HG03045 (cell line): ENCODE measurements around the gene GYPC.
A peak's percentile ranks its signal among the peaks of the same experiment; 100 is the strongest.

Experiments
- ATAC-seq: cut with Tn5 transposase; IDR thresholded peaks from one replicate; pipeline ENCODE4 v1.9.1; 2021; ENCODE audit warnings: mild to moderate bottlenecking, moderate library complexity; ENCODE audit not compliant: unreplicated experiment

GYPC gene

DNA sequence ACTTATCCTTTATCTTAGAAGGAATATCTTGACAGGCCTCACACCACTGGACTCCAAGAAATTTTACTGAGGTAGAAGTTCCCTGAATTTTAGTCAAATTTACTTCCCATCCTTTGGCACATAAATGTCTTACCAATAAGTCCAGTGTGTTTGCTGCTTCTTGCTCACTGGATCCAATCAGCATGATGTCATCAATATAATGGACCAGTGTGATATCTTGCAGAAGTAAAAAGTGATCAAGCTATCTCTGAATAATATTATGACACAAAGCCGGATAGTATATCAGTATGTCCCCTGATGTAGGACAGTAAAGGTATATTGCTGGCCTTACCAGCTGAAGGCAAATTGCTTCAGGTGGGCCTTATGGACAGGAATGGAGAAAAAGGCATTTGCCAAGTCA, 6.9 kb upstream of the GYPC start:
- no peak for ATAC-seq

DNA sequence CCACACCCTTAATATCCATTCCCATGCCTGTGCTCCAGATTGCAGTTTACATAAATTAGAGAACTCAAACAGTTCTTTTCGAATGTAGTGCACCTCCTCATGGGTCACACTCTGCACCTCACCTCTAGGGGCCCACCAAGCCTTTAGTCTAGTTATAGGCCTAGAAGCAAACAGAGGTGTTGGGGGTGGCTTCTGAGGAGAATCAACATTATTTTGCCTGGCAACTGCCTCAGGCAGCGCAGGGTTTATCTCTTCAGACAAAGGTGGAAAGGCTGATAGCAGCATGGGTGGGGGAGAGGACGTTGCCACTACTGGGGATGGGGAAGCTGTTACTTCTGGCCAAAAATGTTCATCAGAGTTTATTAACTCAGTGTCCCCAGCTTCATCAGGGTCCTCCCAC, 5.0 kb upstream of the GYPC start:
- ATAC-seq, result no peak

DNA sequence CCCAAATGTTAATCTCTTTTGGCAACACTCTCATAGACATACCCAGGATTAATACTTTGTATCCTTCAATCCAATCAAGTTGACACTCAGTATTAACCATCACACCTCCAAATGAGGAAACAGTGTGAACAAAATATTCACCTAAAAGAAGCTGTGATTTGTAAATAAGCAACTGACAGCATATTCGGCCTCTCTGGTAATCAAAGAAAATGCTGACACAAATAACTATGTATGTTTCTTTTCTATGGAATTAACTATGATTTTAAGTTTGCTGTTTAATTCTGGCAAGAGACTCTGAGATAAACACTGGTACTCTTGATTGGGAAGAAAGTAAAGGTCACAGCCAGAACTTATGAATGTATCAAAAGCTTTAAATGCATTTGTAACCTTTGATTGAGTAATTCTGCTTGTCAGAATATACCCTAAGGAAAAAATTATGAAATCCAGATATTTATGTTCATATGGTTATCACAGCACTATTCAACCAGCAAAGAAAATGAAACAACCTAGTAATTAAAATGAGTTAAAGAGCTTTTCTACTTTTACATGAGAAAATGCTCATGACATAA, 3.6 kb upstream of the GYPC start:
- ATAC-seq, result no peak

DNA sequence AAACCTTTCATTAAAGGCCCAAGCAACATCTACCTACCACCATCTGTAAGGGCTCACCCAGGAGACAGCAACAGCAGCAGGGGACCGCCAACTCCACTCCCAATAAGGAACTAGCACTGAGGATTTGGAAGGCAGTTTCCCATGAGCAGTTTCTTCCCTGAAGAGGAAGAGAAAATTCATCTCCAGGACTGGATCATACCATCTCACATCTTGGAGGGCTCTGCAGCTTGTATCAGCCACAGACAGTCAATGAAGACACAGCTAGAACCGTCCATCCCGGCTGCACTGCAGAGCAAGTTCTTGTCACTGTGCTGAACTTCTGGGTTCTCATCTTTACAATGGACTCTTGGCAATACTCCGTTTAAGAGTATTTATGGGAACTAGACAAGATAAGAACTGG, 2.8 kb upstream of the GYPC start:
- ATAC-seq, result no peak

DNA sequence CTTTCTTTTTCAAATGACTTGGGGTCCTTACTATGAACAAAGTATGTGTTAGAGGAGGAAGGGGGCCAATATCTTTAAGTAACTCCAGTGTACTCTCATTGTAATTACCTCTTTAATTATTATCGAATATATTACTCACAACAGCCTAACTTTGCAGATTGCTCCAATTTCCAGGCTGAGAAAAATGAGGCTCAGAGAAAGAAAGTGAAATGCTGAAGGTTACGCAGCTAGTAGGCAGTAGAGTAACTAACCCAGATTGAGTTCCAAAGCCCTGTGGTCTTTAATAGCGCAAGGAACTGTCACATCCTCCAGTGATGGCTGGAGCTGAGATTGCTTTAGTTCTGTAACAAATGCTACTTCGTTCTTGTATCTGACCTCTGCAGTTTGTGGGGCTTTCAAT, 2.2 kb upstream of the GYPC start:
- ATAC-seq, result no peak

DNA sequence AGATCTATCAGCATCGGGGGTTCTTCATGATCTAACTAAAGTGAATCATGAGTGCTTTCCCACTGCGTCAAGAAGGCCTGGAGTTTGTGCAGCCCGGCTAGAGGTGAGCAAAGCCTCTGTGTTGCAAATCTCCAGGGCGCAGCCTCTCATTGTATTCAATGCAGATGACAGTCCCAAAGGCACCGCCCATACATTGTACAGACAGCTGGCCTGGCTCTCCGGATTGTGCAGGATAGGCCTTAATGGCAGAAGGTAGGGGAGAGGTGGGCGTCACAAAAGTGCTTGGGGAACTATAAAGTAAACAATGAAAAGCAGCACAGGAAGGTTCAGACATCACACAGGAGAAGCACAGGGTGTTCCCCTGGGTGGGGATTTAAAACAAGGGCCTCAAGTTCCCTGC, 907 bp upstream of the GYPC start:
- no peak for ATAC-seq

DNA sequence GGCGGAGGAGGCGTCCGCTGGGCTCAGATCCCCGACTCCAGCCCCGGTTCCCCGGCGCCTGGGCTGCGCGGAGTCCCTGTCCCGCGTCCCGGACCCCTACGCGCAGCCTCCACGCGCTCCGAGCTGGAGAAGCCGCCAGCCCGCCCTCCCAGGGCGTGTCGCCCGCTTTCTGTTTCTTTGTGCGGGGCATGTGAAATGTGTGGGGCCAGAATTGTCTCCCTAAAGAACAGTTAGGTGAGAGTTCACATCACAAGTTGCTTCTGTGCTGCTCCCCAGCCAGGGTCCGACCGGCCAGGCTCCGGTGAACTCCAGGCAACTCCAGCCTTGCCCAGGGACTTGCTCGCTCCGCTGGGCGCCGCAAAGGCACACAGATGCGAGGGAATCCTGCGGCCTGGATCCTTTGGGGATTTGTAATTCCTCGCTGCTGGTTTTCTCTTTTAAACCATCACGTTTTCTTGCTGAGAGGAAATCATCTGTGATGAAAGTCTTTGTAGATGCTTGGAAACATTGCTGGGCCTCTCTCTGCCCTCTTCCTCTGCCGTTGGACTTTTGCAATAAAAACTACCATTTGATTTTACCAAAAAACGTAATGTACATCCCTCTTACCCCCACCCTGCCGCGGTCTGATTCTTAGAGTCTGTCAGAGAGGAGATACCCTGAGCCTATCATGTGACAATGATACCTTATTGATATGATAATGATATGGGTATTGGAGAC, 631 bp downstream of the GYPC start:
- peak; percentile 35 for ATAC-seq

DNA sequence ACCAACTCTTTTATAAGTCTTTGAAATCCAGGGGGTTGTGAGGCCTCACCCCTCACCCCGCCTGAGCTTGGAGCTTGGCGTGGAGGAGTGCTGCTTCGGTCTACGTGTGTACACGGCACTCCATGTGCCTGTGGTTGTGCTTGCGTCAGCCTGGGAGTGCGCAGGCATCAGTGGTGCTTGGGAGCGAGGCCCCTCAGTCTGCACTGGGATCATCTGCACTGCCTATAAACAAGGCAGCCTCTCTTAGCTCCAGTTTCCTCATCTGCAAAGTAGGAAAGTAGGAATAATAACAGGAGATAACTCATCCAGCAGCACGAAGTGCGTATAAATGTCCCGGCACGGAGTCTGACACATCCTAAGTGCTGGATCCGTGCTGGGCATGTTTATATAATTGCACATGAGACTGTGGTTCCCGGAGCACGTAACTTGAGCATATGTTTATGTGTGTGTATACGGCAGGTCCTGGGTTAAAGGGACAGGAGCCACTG, 1.2 kb downstream of the GYPC start:
- peak; percentile 6 for ATAC-seq

DNA sequence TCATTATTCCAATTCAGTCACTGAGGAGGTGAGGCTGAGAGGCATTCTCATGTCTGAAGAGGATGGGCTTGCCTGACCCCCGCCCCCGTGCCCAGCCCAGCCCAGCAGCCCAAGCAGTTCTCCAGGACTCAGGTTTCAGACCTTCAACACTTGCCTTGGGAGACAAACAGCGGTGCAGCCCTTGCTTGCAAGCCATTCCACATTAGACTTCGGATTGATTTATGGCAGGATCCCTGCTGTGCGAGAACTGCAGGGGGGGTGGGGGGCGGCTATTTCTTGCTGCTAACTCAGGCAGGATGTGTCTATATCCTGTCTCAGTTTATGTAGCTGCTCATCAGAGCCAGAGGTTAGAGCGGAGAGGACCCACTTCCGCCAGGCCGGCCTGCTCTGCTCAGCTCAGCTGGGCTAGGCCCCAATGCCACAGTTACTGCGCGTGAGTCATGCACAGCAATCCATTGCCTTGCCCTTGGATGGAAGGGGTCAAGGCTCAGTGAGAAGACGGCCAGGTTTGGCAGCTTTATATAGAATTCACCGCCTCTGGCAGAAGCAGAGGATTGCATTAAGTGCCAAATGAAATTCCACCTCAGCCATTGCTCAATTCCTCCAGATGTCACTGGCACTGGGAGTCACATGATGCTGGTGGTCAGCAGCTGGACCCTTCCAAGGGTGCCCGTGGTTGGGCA, 1.8 kb downstream of the GYPC start:
- peak; percentile 45 for ATAC-seq

DNA sequence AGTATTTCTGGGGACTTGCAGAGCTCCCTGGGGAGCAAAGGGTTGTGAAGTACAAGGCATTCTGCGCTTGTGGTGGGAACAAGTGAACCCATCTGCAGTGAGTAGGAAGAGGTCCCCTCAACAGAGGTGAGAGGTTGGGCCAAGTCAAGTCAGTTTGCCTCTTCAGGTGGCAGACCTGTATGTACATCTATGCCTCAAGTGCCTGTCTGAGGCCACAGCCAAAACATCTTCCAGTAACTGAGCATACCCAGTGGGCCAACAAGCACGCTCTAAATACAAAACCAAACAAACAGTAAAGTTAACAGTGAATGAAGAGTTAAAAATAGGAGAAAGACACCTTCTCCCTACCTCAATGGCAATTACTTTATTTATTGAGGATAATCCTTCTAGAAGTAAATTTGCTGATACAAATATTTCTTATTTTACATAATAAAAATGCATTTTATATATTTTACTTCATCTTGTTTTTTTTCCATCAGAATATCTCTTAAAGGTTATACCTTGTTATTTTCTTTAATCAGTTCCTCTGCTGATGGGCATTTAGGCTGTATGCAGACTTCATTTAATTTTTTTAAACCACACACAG, 2.5 kb downstream of the GYPC start:
- ATAC-seq, result no peak

DNA sequence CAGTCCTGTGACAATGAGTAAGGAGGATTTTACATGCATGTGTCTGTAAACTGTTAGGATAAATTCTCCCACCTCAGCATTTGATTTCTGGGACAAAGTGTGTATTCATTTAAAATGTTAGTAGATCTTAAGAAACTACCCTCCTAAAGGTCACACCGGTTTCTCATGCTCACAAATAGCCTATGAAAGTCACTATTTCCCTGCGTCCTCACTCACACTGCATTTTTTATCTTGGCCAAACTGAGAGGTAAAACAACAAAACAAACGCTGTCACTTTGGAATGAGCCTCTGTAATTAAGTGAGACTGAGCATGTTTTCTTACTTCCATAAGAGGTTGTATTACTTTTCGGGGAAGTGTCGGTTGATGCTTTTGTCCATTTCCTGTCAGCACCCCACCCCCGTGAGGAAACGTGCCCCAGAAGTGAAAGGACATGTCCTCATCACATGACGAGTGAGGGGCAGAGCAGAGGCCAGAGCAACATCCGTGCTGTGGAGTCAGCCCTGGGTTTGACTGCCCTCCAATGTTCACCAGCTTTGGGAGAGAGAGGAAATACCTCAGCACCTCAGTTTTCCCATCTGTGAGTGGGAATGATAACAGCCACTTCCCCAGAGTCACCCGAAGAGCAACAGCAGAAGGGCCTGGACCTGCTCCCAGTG, 3.1 kb downstream of the GYPC start:
- peak; percentile 36 for ATAC-seq

DNA sequence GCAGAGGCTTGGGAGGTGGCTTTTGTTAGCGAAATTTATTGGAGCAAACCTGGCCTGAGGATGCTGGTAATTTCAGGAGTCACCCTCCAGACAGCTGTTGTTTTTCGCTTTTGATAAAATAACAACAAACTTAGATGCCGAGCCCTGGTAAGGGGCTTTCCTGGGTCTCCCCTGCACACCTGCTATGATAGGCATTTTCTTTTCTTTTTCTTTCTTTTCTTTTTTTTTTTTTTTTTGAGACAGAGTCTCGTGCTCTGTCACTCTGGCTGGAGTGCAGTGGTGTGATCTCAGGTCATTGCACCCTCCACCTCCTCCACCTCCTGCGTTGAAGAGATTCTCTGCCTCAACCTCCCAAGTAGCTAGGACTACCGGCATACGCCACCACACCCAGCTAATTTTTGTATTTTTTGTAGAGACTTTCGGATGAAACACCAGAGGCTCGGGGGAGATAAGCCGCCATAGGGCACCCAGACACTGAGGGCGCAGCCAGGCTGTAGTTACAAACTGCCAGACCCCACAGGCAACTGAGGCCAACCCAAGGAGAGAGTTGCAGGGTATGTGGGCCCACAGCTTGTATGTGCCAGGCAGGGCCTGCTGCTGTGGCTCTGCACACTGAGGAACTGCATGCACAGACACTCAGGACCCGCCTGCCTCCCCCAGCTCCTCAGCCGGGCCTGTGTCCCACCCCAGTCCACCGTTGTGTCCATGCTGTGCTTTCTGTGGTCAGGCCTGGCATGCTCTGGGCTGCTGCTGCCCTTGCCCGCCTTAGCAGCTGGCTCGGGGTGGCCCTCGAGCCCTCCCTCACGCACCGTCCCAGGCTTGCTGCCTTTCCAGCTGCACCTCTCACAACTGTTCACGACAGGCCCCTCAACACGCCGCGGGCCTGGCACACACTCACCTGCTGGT, 3.9 kb downstream of the GYPC start:
- no peak for ATAC-seq

DNA sequence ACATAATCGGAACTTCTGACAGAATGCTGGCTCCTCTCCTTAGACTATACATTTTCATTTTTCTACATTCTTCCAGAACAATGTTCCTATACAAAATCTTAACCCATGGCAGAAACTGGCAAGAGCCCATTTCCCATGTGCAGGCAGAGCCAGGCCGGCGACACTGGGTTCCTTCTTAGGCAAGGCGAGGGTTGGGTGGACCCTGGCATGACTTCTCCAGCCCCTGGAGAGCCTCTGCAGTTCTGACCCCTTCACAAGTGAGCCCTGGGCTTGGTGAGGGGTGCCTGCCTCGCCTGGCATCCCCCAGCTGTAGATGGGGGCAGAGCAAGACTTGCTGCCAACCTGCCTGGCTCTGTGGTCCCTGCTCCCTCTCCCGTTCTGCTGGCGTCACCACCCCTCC, 5.0 kb downstream of the GYPC start:
- no peak for ATAC-seq

DNA sequence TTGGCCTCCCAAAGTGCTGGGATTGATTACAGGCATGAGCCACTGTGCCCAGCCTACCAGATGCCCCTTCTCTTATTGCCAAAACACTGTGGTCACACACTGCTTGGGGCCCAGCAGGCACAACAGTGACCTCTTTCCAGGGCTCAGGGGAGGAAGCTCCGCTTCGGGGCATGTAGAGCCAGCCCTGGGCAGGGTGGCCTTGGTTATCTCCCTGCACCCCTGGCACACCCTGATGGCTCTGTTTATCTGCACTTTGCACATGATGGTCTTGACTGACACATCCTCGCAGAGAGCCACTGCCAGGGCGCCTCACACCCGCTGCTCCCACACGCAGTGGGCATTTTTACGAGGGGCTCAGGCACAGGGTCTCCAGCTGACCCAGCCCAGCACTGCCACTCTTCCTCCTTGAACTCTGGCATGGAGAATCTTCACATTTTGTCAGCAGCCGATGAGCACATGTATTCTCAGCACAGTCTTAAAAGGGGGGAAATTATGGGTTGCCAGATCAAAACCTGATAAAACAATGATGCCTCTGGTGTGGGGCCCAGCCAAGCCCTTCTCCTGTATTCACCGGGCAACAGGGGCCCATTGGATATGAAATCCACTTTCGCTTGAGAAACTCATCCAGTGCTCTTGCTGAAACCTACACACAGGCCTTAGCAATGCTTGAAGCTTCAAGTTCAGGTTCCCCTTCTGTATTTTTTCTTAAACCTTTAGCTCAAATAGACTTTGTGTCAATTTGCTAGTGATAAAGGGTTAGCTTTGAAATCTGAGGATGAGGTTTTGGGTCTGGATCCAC, 5.9 kb downstream of the GYPC start:
- ATAC-seq, result no peak

DNA sequence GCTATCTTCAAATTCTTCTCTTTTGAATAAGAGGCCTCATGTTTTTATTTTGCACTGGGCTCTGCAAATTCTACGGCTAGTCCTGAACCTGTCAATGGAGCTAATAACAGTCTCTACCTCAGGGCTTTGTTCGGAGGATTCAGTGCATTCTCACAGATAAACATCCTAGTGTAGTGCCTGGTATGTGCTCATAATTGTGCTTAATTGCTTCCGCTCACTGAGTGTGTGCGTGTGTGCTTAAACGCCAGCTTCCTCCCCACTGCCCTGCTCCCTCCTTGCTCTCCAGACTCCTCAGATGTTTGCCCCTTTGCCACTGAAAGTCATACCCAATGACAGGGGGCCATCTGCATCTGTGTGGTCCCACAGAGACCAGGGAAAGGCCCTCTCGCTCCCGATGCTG, 6.7 kb downstream of the GYPC start:
- no peak for ATAC-seq

DNA sequence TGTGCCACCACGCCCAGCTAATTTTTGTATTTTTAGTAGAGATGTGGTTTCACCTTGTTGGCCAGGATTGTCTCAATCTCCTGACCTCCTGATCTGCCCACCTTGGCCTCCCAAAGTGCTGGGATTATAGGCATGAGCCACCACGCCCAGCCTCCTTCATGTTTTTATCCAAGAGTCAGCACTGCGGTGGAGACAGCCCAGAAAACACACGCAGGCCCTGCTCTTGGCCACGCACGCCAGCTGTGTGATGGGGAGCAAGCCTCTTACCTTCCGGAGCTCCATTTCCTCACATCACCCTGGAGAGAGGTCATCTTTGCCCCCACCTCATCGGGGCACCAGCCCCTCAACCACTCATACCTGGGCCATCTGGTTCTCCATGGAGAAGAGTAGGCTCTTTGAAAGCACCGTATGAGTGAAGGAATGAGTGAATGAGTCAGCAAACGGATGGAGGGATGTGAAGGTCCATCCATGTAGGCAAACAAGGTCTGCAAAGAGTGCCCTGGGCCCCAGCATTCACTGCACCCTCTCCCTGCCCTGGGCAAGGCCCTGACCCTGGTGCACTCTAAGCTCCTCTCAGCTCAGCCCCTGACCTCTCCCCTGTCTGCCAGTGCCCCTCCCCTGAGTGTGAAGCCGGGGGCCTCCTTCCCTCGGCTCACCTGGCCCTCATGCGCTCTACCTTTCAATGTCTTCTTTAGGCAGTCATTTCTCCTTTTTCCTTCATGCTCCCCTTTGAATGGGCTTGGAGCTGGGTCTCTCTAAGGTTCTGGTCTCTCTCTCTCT, 7.4 kb downstream of the GYPC start:
- no peak for ATAC-seq

DNA sequence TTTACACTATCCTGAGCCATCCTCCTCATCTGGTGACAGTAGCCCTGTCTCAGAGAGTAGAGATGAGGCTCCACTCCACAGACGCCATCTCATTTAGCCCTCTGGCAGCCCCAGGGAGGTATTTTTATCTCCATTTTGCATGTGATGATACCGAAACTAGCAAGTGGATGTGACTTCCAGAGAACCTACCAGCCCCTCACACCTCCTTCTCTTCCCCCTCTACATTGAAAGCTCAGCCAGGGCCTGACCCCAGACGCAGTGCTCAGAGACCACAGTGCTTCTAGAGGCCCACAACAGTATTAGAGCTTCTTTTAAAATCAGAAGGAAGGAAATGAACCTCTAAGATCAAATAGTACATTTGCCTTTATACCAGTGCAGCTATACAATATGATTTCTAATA, 8.3 kb downstream of the GYPC start:
- peak; percentile 73 for ATAC-seq

DNA sequence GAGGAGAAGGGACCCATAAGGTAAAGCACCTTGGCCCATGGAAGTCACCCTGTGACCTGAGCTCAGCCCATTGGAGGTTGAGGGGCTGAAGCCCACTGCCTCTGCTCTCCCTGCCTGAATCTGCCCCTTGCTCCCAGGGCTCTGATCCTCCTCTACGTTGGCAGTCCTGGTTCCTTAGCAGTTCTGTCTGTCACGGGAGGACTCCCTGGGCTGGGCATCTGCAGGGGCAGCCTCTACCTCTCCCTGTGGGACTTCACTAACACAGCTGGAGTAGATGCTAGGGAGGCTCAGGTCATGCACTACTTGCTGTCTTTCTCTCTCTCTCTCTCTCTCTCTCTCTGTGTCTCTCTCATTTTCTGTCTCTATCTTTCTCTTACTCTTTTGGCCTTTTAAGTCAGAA, 8.7 kb downstream of the GYPC start:
- peak; percentile 33 for ATAC-seq

DNA sequence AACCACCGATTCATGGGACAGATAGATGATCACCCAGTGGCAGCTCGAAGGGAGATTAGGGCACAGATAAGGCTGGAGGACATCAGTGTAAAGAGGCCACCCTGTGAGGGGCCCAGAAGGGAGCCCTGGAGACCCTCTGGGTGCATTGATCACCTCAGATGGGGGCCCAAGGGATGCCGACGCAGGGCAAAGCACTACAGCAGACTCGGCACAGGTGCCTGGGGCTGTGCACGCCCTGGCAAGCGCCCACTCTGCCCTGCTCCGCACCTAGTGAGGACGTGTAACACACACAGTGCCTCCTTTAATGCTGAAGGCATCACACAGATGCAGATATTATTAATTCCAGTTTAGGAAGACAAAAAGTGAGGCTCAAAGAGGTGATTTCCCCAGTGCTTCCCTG, 9.5 kb downstream of the GYPC start:
- no peak for ATAC-seq
